Activated CD8-positive, alpha-beta memory T cell treated with anti-CD3 and anti-CD28 coated beads, Interleukin-2, amount 10 ng/mL, durations not matched to agents 7 days and 5 days (primary cell): ENCODE results near the gene ZMYND12. TPM values are rescaled to one million over a fixed set of nuclear protein-coding genes. Genes with fewer than 3 reads are reported as not detected.
"Not testable (repeated sequence)": the region's sequence is repeated elsewhere in the genome, so short reads cannot be mapped to it uniquely, and the experiment has no call there.

ENCODE experiments used
- ATAC-seq: fragments of 150-1000 bp; cut with Tn5 transposase; one replicate; pipeline ENCODE4 v1.10.0; 2021; ENCODE audit warnings: moderate library complexity
- CTCF ChIA-PET: fragments of 350-600 bp; sonication (Branson Sonifier 250); formaldehyde crosslinking; loops from one replicate; lab custom pipeline; 2021; ENCODE audit warnings: antibody characterized with exemption; lab: Charles Lee
- DNase-seq: peaks from one replicate; pipeline ENCODE4 v3.0.0-alpha.2; 2020
- H3K27ac Mint-ChIP-seq: one replicate; pipeline ENCODE4 v1.8.0; 2021; ENCODE audit warnings: mild to moderate bottlenecking, mixed read lengths
- H3K27me3 Mint-ChIP-seq: one replicate; pipeline ENCODE4 v1.8.0; 2021; ENCODE audit warnings: mixed read lengths
- H3K36me3 Mint-ChIP-seq: one replicate; pipeline ENCODE4 v1.8.0; 2021; ENCODE audit warnings: mild to moderate bottlenecking, mixed read lengths
- H3K4me1 Mint-ChIP-seq: one replicate; pipeline ENCODE4 v1.8.0; 2021; ENCODE audit warnings: mixed read lengths
- H3K4me3 Mint-ChIP-seq: one replicate; pipeline ENCODE4 v1.8.0; 2021; ENCODE audit warnings: mild to moderate bottlenecking, moderate library complexity, mixed read lengths
- H3K9me3 Mint-ChIP-seq: one replicate; pipeline ENCODE4 v1.8.0; 2022; ENCODE audit warnings: low read depth, mixed read lengths
- total RNA-seq, 2 experiments: library from RNA; stranded (reverse); gene quantifications; one replicate each; pipeline ENCODE4 v1.2.3, GENCODE V29; 2021

ZMYND12 gene
- 1 to 10 TPM in 1 of 2 experiments, under 1 TPM in 1; 0.21 to 1.1 TPM for total RNA-seq

GRCh38 chr1:42456010-42456753 is at the start of gene ZMYND12, which contains the start of gene PPCS:
Gene ZMYND12 (minus strand): TSS chr1:42456022. CDS start chr1:42455997, 25 bp downstream.
Gene PPCS (plus strand): TSS chr1:42456543. CDS start chr1:42456566, 23 bp downstream.
- DNase-seq = peak; percentile 93
- peaks cover 33% of the 10 kb centered on the region for H3K36me3 Mint-ChIP-seq
- peak within 1 kb of the TSS; percentile 79 for H3K4me3 Mint-ChIP-seq
- H3K9me3 Mint-ChIP-seq = no peaks in the 10 kb centered on the region
- ATAC-seq = peak; percentile 93
- H3K4me1 Mint-ChIP-seq = peaks cover 32% of the 10 kb centered on the region
- CTCF ChIA-PET = interaction anchor here (1.2 kb wide), 1 partner anchor 282 kb away, joined by 3 read pairs; no protein-coding TSS in a partner anchor
- no peaks in the 10 kb centered on the region for H3K27me3 Mint-ChIP-seq
- peak within 1 kb of the TSS; percentile 92 for H3K27ac Mint-ChIP-seq

- DNase-seq (no peak), ATAC-seq (no peak)
- Mint-ChIP-seq H3K27ac (no peak overlapping the region), H3K4me3 (no peak overlapping the region), H3K4me1 (no peaks in the 10 kb centered on the region), H3K9me3 (peaks cover 19% of the 10 kb centered on the region), H3K36me3 (peaks cover 23% of the 10 kb centered on the region), H3K27me3 (no peaks in the 10 kb centered on the region)
- CTCF ChIA-PET = no interaction called here
Measured at GRCh38 chr1:42504535-42505128, 48.8 kb upstream of the ZMYND12 start.

- Mint-ChIP-seq H3K36me3 (peaks cover 16% of the 10 kb centered on the region), H3K9me3 (peaks cover 10% of the 10 kb centered on the region)
- CTCF ChIA-PET, H3K27ac Mint-ChIP-seq, H3K27me3 Mint-ChIP-seq, H3K4me3 Mint-ChIP-seq, H3K4me1 Mint-ChIP-seq, ATAC-seq, DNase-seq: not testable (repeated sequence)
Measured at GRCh38 chr1:42502031-42502430, 46.2 kb upstream of the ZMYND12 start.

DNA sequence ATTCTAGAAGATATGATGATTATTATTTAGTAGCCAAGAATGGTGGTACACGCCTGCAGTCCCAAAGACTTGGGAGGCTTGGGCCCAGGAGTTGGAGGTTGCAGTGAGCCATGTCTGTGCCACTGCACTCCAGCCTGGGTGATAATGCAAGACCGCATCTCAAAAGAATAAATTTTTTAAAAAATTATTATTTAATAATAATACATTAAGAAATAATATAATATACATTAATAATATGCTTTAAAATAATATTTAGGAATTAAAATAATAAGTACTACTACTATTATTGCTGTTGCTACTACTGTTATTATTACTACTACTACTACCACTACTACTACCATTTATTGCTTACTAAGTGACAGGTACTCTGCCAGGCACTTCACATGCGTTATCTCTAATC is 34.4 kb upstream of the ZMYND12 start:
- no peaks in the 10 kb centered on the region for H3K4me1 Mint-ChIP-seq
- peaks cover 3% of the 10 kb centered on the region for H3K36me3 Mint-ChIP-seq
- CTCF ChIA-PET = interaction anchor here (2.0 kb wide), 1 partner anchor 9 kb away, joined by 4 read pairs; no protein-coding TSS in a partner anchor
- H3K27me3 Mint-ChIP-seq = no peaks in the 10 kb centered on the region
- no peak overlapping the region for H3K27ac Mint-ChIP-seq
- DNase-seq = no peak
- H3K9me3 Mint-ChIP-seq = peaks cover 3% of the 10 kb centered on the region
- no peak for ATAC-seq
- no peak overlapping the region for H3K4me3 Mint-ChIP-seq

DNA sequence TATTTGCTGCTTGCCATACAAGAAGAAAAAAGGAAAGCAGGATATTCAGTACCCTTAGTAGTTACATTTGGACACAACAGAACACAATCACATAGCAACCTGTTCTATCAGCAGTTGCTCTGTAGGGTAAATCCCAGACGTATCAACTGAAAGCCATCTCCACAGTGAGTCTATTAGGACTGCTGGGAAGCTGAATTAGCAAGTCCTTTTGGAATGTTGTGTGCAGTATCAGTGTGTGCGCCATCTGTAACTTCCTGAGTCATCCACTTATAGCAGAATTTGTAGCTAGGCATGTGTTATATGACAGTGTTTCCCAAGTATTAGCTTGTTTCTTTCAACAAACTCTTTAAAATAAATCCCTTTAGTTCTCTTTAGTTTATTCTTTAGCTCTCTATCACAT is 28.6 kb upstream of the ZMYND12 start:
- DNase-seq (no peak), ATAC-seq (no peak)
- no peak overlapping the region for H3K27ac Mint-ChIP-seq
- no peaks in the 10 kb centered on the region for H3K4me1 Mint-ChIP-seq
- no peaks in the 10 kb centered on the region for H3K36me3 Mint-ChIP-seq
- H3K4me3 Mint-ChIP-seq = no peak overlapping the region
- no peaks in the 10 kb centered on the region for H3K9me3 Mint-ChIP-seq
- H3K27me3 Mint-ChIP-seq = no peaks in the 10 kb centered on the region
- CTCF ChIA-PET = no interaction called here

GRCh38 chr1:42482635-42483153 is 26.9 kb upstream of the ZMYND12 start:
- no peaks in the 10 kb centered on the region for H3K36me3 Mint-ChIP-seq
- H3K27me3 Mint-ChIP-seq = no peaks in the 10 kb centered on the region
- no peak overlapping the region for H3K4me3 Mint-ChIP-seq
- no peak for DNase-seq
- H3K4me1 Mint-ChIP-seq = no peaks in the 10 kb centered on the region
- no peaks in the 10 kb centered on the region for H3K9me3 Mint-ChIP-seq
- ATAC-seq = no peak
- CTCF ChIA-PET = no interaction called here
- no peak overlapping the region for H3K27ac Mint-ChIP-seq

DNA sequence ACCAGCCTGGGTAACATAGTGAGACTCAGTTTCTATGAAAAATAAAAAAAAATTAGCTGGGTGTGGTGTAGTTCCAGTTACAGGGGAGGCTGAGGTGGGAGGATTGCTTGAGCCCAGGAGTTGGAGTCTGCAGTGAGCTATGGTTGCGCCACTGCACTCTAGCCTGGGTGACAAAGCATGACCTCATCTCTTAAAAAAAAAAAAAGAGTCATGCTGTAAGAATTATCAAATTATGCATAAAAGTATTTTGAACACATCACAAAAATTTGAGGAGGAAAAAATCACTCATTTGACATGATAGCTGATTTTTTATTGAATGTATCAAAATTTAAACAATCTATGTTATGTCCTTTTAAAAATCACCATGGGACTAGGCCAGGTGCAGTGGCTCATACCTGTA is 25.1 kb upstream of the ZMYND12 start:
- DNase-seq = no peak
- H3K4me1 Mint-ChIP-seq = no peaks in the 10 kb centered on the region
- H3K27me3 Mint-ChIP-seq = no peaks in the 10 kb centered on the region
- no peaks in the 10 kb centered on the region for H3K36me3 Mint-ChIP-seq
- no peak overlapping the region for H3K4me3 Mint-ChIP-seq
- no peaks in the 10 kb centered on the region for H3K9me3 Mint-ChIP-seq
- no peak for ATAC-seq
- no peak overlapping the region for H3K27ac Mint-ChIP-seq
- CTCF ChIA-PET = interaction anchor here (1.7 kb wide), 1 partner anchor 9 kb away, joined by 4 read pairs; no protein-coding TSS in a partner anchor

- no peak overlapping the region for H3K27ac Mint-ChIP-seq
Measured at GRCh38 chr1:42479621-42480020, 23.8 kb upstream of the ZMYND12 start.

GRCh38 chr1:42477775-42478174 is 22.0 kb upstream of the ZMYND12 start:
- CTCF ChIA-PET = no interaction called here
- Mint-ChIP-seq H3K27ac (no peak overlapping the region), H3K36me3 (no peaks in the 10 kb centered on the region), H3K4me1 (no peaks in the 10 kb centered on the region), H3K9me3 (no peaks in the 10 kb centered on the region), H3K27me3 (no peaks in the 10 kb centered on the region), H3K4me3 (no peak overlapping the region)
- DNase-seq (no peak), ATAC-seq (no peak)

More at GRCh38 chr1:42479621-42480020, 23.8 kb upstream of the ZMYND12 start:
- ATAC-seq = no peak
- no peak for DNase-seq
- CTCF ChIA-PET = no interaction called here
- no peaks in the 10 kb centered on the region for H3K9me3 Mint-ChIP-seq
- no peaks in the 10 kb centered on the region for H3K36me3 Mint-ChIP-seq
- no peak overlapping the region for H3K4me3 Mint-ChIP-seq
- no peaks in the 10 kb centered on the region for H3K4me1 Mint-ChIP-seq
- H3K27me3 Mint-ChIP-seq = no peaks in the 10 kb centered on the region

- H3K4me1 Mint-ChIP-seq, DNase-seq, H3K9me3 Mint-ChIP-seq, ATAC-seq, H3K27me3 Mint-ChIP-seq, H3K4me3 Mint-ChIP-seq, H3K36me3 Mint-ChIP-seq, CTCF ChIA-PET, H3K27ac Mint-ChIP-seq: not testable (repeated sequence)
Measured at GRCh38 chr1:42477354-42477753, 21.5 kb upstream of the ZMYND12 start.

- ATAC-seq (no peak), DNase-seq (no peak)
- H3K4me1 Mint-ChIP-seq = no peaks in the 10 kb centered on the region
- H3K9me3 Mint-ChIP-seq = no peaks in the 10 kb centered on the region
- H3K36me3 Mint-ChIP-seq = no peaks in the 10 kb centered on the region
- H3K4me3 Mint-ChIP-seq = no peak overlapping the region
- H3K27ac Mint-ChIP-seq = no peak overlapping the region
- no peaks in the 10 kb centered on the region for H3K27me3 Mint-ChIP-seq
- CTCF ChIA-PET = no interaction called here
Measured at GRCh38 chr1:42476605-42477004, 20.8 kb upstream of the ZMYND12 start.

- no peak overlapping the region for H3K4me3 Mint-ChIP-seq
- no peak for ATAC-seq
- CTCF ChIA-PET = interaction anchor here (1.2 kb wide), 1 partner anchor 19 kb away, joined by 3 read pairs; no protein-coding TSS in a partner anchor
Measured at GRCh38 chr1:42469727-42470126, 13.9 kb upstream of the ZMYND12 start.

DNA sequence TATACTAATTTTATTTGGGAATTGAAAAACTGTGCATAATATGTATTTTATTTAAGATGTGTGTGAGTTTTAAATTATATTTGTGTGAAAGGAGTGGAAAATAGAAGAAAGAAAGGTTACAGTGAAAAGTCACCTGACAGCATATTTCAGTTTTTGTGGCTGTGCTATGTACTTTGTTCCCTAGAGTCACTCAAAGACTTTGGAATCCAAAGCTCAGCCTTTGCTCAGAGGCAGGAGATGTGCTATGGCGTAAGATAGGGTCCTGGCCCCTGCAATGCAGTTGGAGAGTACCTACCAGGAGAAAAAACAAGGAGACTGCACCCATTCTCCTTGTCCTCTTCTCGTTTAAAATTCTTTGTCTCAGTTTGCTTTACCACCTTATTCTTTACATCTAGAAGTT is 10.2 kb upstream of the ZMYND12 start:
- H3K9me3 Mint-ChIP-seq = no peaks in the 10 kb centered on the region
- ATAC-seq = no peak
- H3K4me3 Mint-ChIP-seq = no peak overlapping the region
- peaks cover 26% of the 10 kb centered on the region for H3K4me1 Mint-ChIP-seq
- no peak overlapping the region for H3K27ac Mint-ChIP-seq
- peaks cover 7% of the 10 kb centered on the region for H3K27me3 Mint-ChIP-seq
- peaks cover 2% of the 10 kb centered on the region for H3K36me3 Mint-ChIP-seq
- DNase-seq = no peak
- CTCF ChIA-PET = no interaction called here

More at GRCh38 chr1:42469727-42470126, 13.9 kb upstream of the ZMYND12 start:
- DNase-seq = no peak
- Mint-ChIP-seq H3K27ac (no peak overlapping the region), H3K27me3 (peaks cover 3% of the 10 kb centered on the region), H3K9me3 (no peaks in the 10 kb centered on the region), H3K36me3 (no peaks in the 10 kb centered on the region), H3K4me1 (peaks cover 3% of the 10 kb centered on the region)
